ENCODE data around the gene RBP5.
"Not testable (repeated sequence)": the region's sequence is repeated elsewhere in the genome, so short reads cannot be mapped to it uniquely, and the experiment has no call there.

The RBP5 gene

GRCh38 chr12:7107181-7107580 lies 21.5 kb downstream of the RBP5 start:
- WGBS (ENCODE audit: insufficient coverage): 96% methylated on average over 4 of the region's 5 CpGs
- Histone ChIP-seq H3K4me1 (ENCODE audit: control extremely low read depth in 1 of 4, control insufficient read depth in 4 of 4, insufficient read depth in 4 of 4, low read length in 3 of 4) (peaks cover 3 to 39% (median 28%) of the 10 kb centered on the region in 4 experiments), H3K36me3 (ENCODE audit: control insufficient read depth in 4 of 4, insufficient read depth in 4 of 4, low read length in 3 of 4) (peaks cover 6 to 32% (median 19%) of the 10 kb centered on the region in 4 experiments), H3K4me3 (ENCODE audit: control insufficient read depth in 1 of 7, extremely low read depth in 1 of 7, insufficient read depth in 4 of 7, low read depth in 2 of 7, low read length in 6 of 7) (peak overlapping the region in 2 of 7 experiments; percentile 20 to 67)
- H3K27me3 ChIP-seq (replicated peaks in 2 of 5; ENCODE audit: control insufficient read depth in 4 of 5, insufficient read depth in 5 of 5, low read length in 4 of 5); DNase-seq; H3K9me3 ChIP-seq (ENCODE audit: control extremely low read depth in 1 of 5, control insufficient read depth in 4 of 5, insufficient read depth in 2 of 5, low read depth in 1 of 5, low read length in 4 of 5); H3K27ac ChIP-seq (ENCODE audit: insufficient read depth in 1 of 2, low read depth in 1 of 2, low read length in 2 of 2, poor library complexity in 1 of 2, severe bottlenecking in 2 of 2): not testable (repeated sequence)
- ChIA-PET POLR2A (interaction anchor here (2.9 kb wide), 1 partner anchor 163 kb away, joined by 13 read pairs; the partner anchor contains the start of genes C12orf57 and RNU7-1), CTCF (interaction anchor here (0.9 to 7.5 kb wide), 14 partner anchors 9 to 353 kb away, joined by 3 to 55 read pairs (median 4); partner anchors contain the start of genes C12orf57, C1R, RNU7-1 and SPSB2)

- peaks cover 0 to 5% (median 0%) of the 10 kb centered on the region in 5 experiments for H3K9me3 ChIP-seq (ENCODE audit: control extremely low read depth in 1 of 5, control insufficient read depth in 4 of 5, insufficient read depth in 2 of 5, low read depth in 1 of 5, low read length in 4 of 5)
- ChIA-PET POLR2A (no interaction called here), CTCF (interaction anchor here (1.0 to 6.1 kb wide), 5 partner anchors 13 to 158 kb away, joined by 3 to 55 read pairs (median 4); partner anchors contain the start of gene C1R)
- H3K4me1 ChIP-seq (ENCODE audit: control extremely low read depth in 1 of 4, control insufficient read depth in 4 of 4, insufficient read depth in 4 of 4, low read length in 3 of 4): peaks cover 3 to 39% (median 28%) of the 10 kb centered on the region in 4 experiments
- no CpG with 5 or more reads among the region's 1 CpG for WGBS (ENCODE audit: insufficient coverage)
- no peak overlapping the region for H3K27ac ChIP-seq (ENCODE audit: insufficient read depth in 1 of 2, low read depth in 1 of 2, low read length in 2 of 2, poor library complexity in 1 of 2, severe bottlenecking in 2 of 2)
- no peaks in the 10 kb centered on the region for H3K27me3 ChIP-seq (replicated peaks in 2 of 5; ENCODE audit: control insufficient read depth in 4 of 5, insufficient read depth in 5 of 5, low read length in 4 of 5)
- H3K4me3 ChIP-seq (ENCODE audit: control insufficient read depth in 1 of 7, extremely low read depth in 1 of 7, insufficient read depth in 4 of 7, low read depth in 2 of 7, low read length in 6 of 7): no peak overlapping the region
- no peak for DNase-seq
- H3K36me3 ChIP-seq (ENCODE audit: control insufficient read depth in 4 of 4, insufficient read depth in 4 of 4, low read length in 3 of 4): peaks cover 6 to 36% (median 24%) of the 10 kb centered on the region in 4 experiments
Measured at GRCh38 chr12:7106082-7106481, 22.6 kb downstream of the RBP5 start.

- H3K27me3 ChIP-seq (replicated peaks in 2 of 5; ENCODE audit: control insufficient read depth in 4 of 5, insufficient read depth in 5 of 5, low read length in 4 of 5): no peaks in the 10 kb centered on the region
- peaks cover 3 to 32% (median 19%) of the 10 kb centered on the region in 4 experiments for H3K4me1 ChIP-seq (ENCODE audit: control extremely low read depth in 1 of 4, control insufficient read depth in 4 of 4, insufficient read depth in 4 of 4, low read length in 3 of 4)
- DNase-seq: no peak
- POLR2A ChIA-PET: no interaction called here
- H3K27ac ChIP-seq (ENCODE audit: insufficient read depth in 1 of 2, low read depth in 1 of 2, low read length in 2 of 2, poor library complexity in 1 of 2, severe bottlenecking in 2 of 2): no peak overlapping the region
- 95% methylated on average over 11 of the region's 14 CpGs for WGBS (ENCODE audit: insufficient coverage)
- H3K9me3 ChIP-seq (ENCODE audit: control extremely low read depth in 1 of 5, control insufficient read depth in 4 of 5, insufficient read depth in 2 of 5, low read depth in 1 of 5, low read length in 4 of 5): peaks cover 0 to 5% (median 0%) of the 10 kb centered on the region in 5 experiments
- H3K36me3 ChIP-seq (ENCODE audit: control insufficient read depth in 4 of 4, insufficient read depth in 4 of 4, low read length in 3 of 4): peaks cover 6 to 38% (median 29%) of the 10 kb centered on the region in 4 experiments
- no peak overlapping the region for H3K4me3 ChIP-seq (ENCODE audit: control insufficient read depth in 1 of 7, extremely low read depth in 1 of 7, insufficient read depth in 4 of 7, low read depth in 2 of 7, low read length in 6 of 7)
- CTCF ChIA-PET: interaction anchor here (0.7 to 2.1 kb wide), 6 partner anchors 9 to 138 kb away, joined by 3 to 4 read pairs (median 3); no protein-coding TSS in a partner anchor
Measured at GRCh38 chr12:7103837-7104584, 24.7 kb downstream of the RBP5 start.

GRCh38 chr12:7102582-7102981 lies 26.1 kb downstream of the RBP5 start:
- Histone ChIP-seq H3K4me1 (ENCODE audit: control extremely low read depth in 1 of 4, control insufficient read depth in 4 of 4, insufficient read depth in 4 of 4, low read length in 3 of 4) (peaks cover 3 to 24% (median 9%) of the 10 kb centered on the region in 4 experiments), H3K27ac (ENCODE audit: insufficient read depth in 1 of 2, low read depth in 1 of 2, low read length in 2 of 2, poor library complexity in 1 of 2, severe bottlenecking in 2 of 2) (no peak overlapping the region), H3K36me3 (ENCODE audit: control insufficient read depth in 4 of 4, insufficient read depth in 4 of 4, low read length in 3 of 4) (peaks cover 6 to 43% (median 33%) of the 10 kb centered on the region in 4 experiments), H3K9me3 (ENCODE audit: control extremely low read depth in 1 of 5, control insufficient read depth in 4 of 5, insufficient read depth in 2 of 5, low read depth in 1 of 5, low read length in 4 of 5) (peaks cover 0 to 5% (median 0%) of the 10 kb centered on the region in 5 experiments), H3K4me3 (ENCODE audit: control insufficient read depth in 1 of 7, extremely low read depth in 1 of 7, insufficient read depth in 4 of 7, low read depth in 2 of 7, low read length in 6 of 7) (no peak overlapping the region), H3K27me3 (replicated peaks in 2 of 5; ENCODE audit: control insufficient read depth in 4 of 5, insufficient read depth in 5 of 5, low read length in 4 of 5) (no peaks in the 10 kb centered on the region)
- no peak for DNase-seq
- POLR2A ChIA-PET: no interaction called here
- CTCF ChIA-PET: interaction anchor here (0.6 to 2.9 kb wide), 9 partner anchors 9 to 153 kb away, joined by 3 to 15 read pairs (median 3); partner anchors contain the start of genes C1R and LPCAT3
- 36% methylated on average over 3 of the region's 3 CpGs for WGBS (ENCODE audit: insufficient coverage)

GRCh38 chr12:7101694-7102131 lies 27.0 kb downstream of the RBP5 start:
- no peak overlapping the region for H3K4me3 ChIP-seq (ENCODE audit: control insufficient read depth in 1 of 7, extremely low read depth in 1 of 7, insufficient read depth in 4 of 7, low read depth in 2 of 7, low read length in 6 of 7)
- ChIA-PET CTCF (interaction anchor here (1.0 to 2.9 kb wide), 5 partner anchors 9 to 152 kb away, joined by 3 to 15 read pairs (median 11); partner anchors contain the start of gene C1R), POLR2A (no interaction called here)
- WGBS (ENCODE audit: insufficient coverage): 96% methylated on average over 9 of the region's 10 CpGs
- H3K36me3 ChIP-seq (ENCODE audit: control insufficient read depth in 4 of 4, insufficient read depth in 4 of 4, low read length in 3 of 4): peaks cover 6 to 50% (median 34%) of the 10 kb centered on the region in 4 experiments
- H3K27me3 ChIP-seq (replicated peaks in 2 of 5; ENCODE audit: control insufficient read depth in 4 of 5, insufficient read depth in 5 of 5, low read length in 4 of 5): no peaks in the 10 kb centered on the region
- H3K27ac ChIP-seq (ENCODE audit: insufficient read depth in 1 of 2, low read depth in 1 of 2, low read length in 2 of 2, poor library complexity in 1 of 2, severe bottlenecking in 2 of 2): no peak overlapping the region
- no peak for DNase-seq
- peaks cover 3 to 22% (median 8%) of the 10 kb centered on the region in 4 experiments for H3K4me1 ChIP-seq (ENCODE audit: control extremely low read depth in 1 of 4, control insufficient read depth in 4 of 4, insufficient read depth in 4 of 4, low read length in 3 of 4)
- peaks cover 0 to 5% (median 0%) of the 10 kb centered on the region in 5 experiments for H3K9me3 ChIP-seq (ENCODE audit: control extremely low read depth in 1 of 5, control insufficient read depth in 4 of 5, insufficient read depth in 2 of 5, low read depth in 1 of 5, low read length in 4 of 5)

- peaks cover 3 to 22% (median 8%) of the 10 kb centered on the region in 4 experiments for H3K4me1 ChIP-seq (ENCODE audit: control extremely low read depth in 1 of 4, control insufficient read depth in 4 of 4, insufficient read depth in 4 of 4, low read length in 3 of 4)
- ChIA-PET CTCF (interaction anchor here (2.1 to 2.9 kb wide), 2 partner anchors 8 to 11 kb away, joined by 11 to 15 read pairs; partner anchors contain the start of gene C1R), POLR2A (no interaction called here)
- no peaks in the 10 kb centered on the region for H3K27me3 ChIP-seq (replicated peaks in 2 of 5; ENCODE audit: control insufficient read depth in 4 of 5, insufficient read depth in 5 of 5, low read length in 4 of 5)
- no peak overlapping the region for H3K27ac ChIP-seq (ENCODE audit: insufficient read depth in 1 of 2, low read depth in 1 of 2, low read length in 2 of 2, poor library complexity in 1 of 2, severe bottlenecking in 2 of 2)
- peaks cover 6 to 52% (median 35%) of the 10 kb centered on the region in 4 experiments for H3K36me3 ChIP-seq (ENCODE audit: control insufficient read depth in 4 of 4, insufficient read depth in 4 of 4, low read length in 3 of 4)
- WGBS (ENCODE audit: insufficient coverage): 100% methylated on average over 3 of the region's 4 CpGs
- no peak overlapping the region for H3K4me3 ChIP-seq (ENCODE audit: control insufficient read depth in 1 of 7, extremely low read depth in 1 of 7, insufficient read depth in 4 of 7, low read depth in 2 of 7, low read length in 6 of 7)
- DNase-seq: no peak
- peaks cover 0 to 2% (median 0%) of the 10 kb centered on the region in 5 experiments for H3K9me3 ChIP-seq (ENCODE audit: control extremely low read depth in 1 of 5, control insufficient read depth in 4 of 5, insufficient read depth in 2 of 5, low read depth in 1 of 5, low read length in 4 of 5)
Measured at GRCh38 chr12:7101047-7101693, 27.5 kb downstream of the RBP5 start.

All from common myeloid progenitor, CD34-positive (primary cell).